T-helper 2 cell treated with Interferon-gamma antibody and Interleukin-4, amounts not matched to agents 100 ng/mL and 5 ng/mL, for 36 hours (primary cell): ENCODE measurements around the gene CNIH1. TPM values are rescaled to one million over a fixed set of nuclear protein-coding genes. Genes with fewer than 3 reads are reported as not detected.
"Not testable (repeated sequence)": the region's sequence is repeated elsewhere in the genome, so short reads cannot be mapped to it uniquely, and the experiment has no call there.

Source experiments
- intact Hi-C: fragments of 100-400 bp; cut with micrococcal nuclease; formaldehyde crosslinking; loops from one replicate; pipeline ENCODE4 v1.15.1; 2023
- total RNA-seq: library from RNA; stranded (reverse); gene quantifications from 2 replicates; pipeline ENCODE4 v1.2.3, GENCODE V29; 2022

Gene CNIH1
- total RNA-seq, 1 donor from 2014 or later: 79.1 TPM

DNA sequence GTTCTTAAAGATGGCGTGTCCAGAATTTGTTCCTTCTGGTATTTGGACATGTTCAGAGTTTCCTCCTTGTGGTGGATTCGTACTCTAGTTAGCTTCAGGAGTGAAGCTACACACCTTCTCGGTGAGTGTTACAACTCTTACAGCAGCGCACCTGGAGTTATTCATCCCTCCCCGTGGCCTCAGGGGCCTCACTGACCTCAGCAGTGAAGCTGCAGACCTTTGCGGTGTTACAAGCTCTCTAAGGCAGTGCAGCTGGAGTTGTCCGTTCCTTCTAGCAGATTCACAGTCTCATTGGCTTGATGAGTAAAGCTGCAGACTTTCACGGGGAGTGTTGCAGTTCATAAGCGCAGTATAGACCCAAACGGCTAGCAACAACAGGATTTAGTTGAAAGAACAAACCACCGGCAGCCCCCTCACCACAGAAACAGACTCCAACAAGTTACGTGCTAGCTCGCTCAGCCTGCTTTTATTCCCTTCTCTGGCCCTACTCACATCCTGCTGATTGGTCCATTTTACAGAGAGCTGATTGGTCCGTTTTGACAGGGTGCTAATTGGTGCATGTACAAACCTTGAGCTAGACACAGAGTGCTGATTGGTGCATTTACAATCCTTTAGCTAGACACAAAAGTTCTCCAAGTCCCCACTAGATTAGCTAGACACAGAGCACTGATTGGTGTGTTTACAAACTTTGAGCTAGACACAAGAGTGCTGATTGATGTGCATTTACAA, 48.9 kb downstream of the CNIH1 start:
- intact Hi-C loops: loop anchor here (10.0 kb wide), 1 partner anchor 513 kb away; the partner anchor contains the start of gene GCH1

GRCh38 chr14:54387328-54387727, 53.8 kb downstream of the CNIH1 start:
- intact Hi-C loops: no loop called here

DNA sequence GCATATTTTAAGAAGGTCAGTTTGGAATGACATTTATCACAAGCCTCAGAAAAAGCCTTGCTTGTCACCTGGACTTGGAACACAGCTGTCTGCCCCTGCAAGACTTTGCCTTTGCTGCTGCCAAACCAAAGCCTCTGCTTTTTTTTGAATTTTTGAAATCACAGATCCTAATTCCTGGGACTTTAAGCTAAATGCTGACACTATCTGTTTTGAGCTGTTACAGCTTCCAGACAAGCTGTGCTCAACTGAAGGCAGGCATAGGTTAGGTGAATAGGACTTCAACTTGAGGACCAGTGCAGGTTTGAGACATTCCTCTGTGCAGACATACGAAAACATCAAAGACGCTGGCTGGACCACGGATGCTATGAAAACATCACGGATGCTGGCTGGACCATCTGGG, 55.6 kb downstream of the CNIH1 start:
- intact Hi-C loops: no loop called here

GRCh38 chr14:54383835-54384234, 57.3 kb downstream of the CNIH1 start:
- intact Hi-C loops: no loop called here

DNA sequence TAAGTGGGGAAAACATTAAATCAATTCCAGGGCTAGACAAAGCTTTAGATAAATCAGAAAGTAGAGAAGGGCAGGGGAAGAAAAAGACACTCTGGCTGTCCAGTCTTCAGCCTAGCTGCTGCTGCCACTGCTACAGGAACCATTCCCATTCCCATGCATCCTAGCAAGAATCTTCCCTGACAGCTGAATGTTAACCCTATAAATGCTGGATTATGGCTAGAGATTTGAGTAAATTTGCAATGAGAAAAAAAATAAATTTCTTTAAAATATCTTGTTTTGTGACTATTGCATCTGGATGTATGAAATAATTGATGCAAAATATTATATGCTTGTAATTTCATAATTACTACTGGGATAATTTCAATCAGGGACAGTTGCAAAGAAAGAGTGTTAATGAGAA, 59.4 kb downstream of the CNIH1 start:
- intact Hi-C loops: no loop called here

GRCh38 chr14:54380558-54380957, 60.6 kb downstream of the CNIH1 start:
- intact Hi-C loops: not testable (repeated sequence)

- intact Hi-C loops: not testable (repeated sequence)
Observed at GRCh38 chr14:54378893-54379292, 62.3 kb downstream of the CNIH1 start.

DNA sequence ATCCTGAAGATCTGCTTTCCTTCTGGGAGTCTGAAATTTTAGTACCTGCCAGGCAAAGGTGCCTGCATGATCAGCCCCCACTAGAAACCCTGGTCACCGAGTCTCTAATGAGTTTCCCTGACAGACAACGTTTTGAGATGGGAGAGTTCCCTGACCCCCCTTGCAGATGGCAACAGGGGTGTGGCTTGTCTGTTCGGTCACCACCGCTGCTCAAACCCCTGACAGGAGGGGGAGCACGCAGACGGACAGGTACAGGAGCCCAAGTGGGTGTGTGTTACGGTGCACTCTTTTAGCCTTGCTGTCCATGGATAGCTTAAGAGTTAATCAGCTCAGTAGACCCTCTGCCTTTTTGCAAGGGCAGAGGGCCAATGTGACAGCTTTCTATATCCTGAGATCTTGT, 63.7 kb downstream of the CNIH1 start:
- intact Hi-C loops: no loop called here

GRCh38 chr14:54374117-54374884, 66.9 kb downstream of the CNIH1 start:
- intact Hi-C loops: no loop called here

Other genes starting within 250 kb of the CNIH1 start
- 66.2 and 71.1 TPM in 2 replicates for gene CDKN3, start 44.4 kb downstream of the CNIH1 start, total RNA-seq
- 38.0 and 39.3 TPM in 2 replicates for gene GMFB, start 47.6 kb upstream of the CNIH1 start, total RNA-seq
- 10.8 and 11.0 TPM in 2 replicates for gene CGRRF1, start 68.5 kb upstream of the CNIH1 start, total RNA-seq
- gene SAMD4A, start 125.8 kb upstream of the CNIH1 start, total RNA-seq: 0.59 and 0.68 TPM in 2 replicates